Measurements from ENCODE around the gene TMEM89.
A peak's percentile ranks its signal among the peaks of the same experiment; 100 is the strongest.

Gene TMEM89

GRCh38 chr3:48662145-48662752 is 40.7 kb upstream of the TMEM89 start:
- Mint-ChIP-seq H3K9me3 (peaks cover 4% of the 10 kb centered on the region), H3K27ac (no peak overlapping the region), H3K27me3 (ENCODE audit: low read depth, poor library complexity) (no peaks in the 10 kb centered on the region), H3K4me3 (peak overlapping the region; percentile 98), H3K4me1 (peaks cover 18% of the 10 kb centered on the region), H3K36me3 (ENCODE audit: low read depth) (peaks cover 40% of the 10 kb centered on the region)
- TF ChIP-seq CTCF (IDR thresholded peaks at IDR 0.05): no peak
- no peak for DNase-seq

GRCh38 chr3:48661501-48662144 is 40.1 kb upstream of the TMEM89 start:
- no peak for TF ChIP-seq CTCF (IDR thresholded peaks at IDR 0.05)
- Mint-ChIP-seq H3K36me3 (ENCODE audit: low read depth) (peaks cover 37% of the 10 kb centered on the region), H3K9me3 (peaks cover 4% of the 10 kb centered on the region), H3K4me3 (peak overlapping the region; percentile 77), H3K27ac (no peak overlapping the region), H3K4me1 (peaks cover 18% of the 10 kb centered on the region), H3K27me3 (ENCODE audit: low read depth, poor library complexity) (no peaks in the 10 kb centered on the region)
- peak; percentile 94 for DNase-seq

GRCh38 chr3:48660800-48661400 is 39.3 kb upstream of the TMEM89 start:
- Mint-ChIP-seq H3K4me3 (no peak overlapping the region), H3K9me3 (peaks cover 4% of the 10 kb centered on the region), H3K27ac (no peak overlapping the region), H3K36me3 (ENCODE audit: low read depth) (peaks cover 30% of the 10 kb centered on the region), H3K27me3 (ENCODE audit: low read depth, poor library complexity) (no peaks in the 10 kb centered on the region), H3K4me1 (peaks cover 18% of the 10 kb centered on the region)
- no peak for TF ChIP-seq CTCF (IDR thresholded peaks at IDR 0.05)
- DNase-seq: no peak

GRCh38 chr3:48656841-48657281 is 35.3 kb upstream of the TMEM89 start:
- H3K9me3 Mint-ChIP-seq: peaks cover 4% of the 10 kb centered on the region
- H3K27ac Mint-ChIP-seq: no peak overlapping the region
- no peak for DNase-seq
- no peak overlapping the region for H3K4me3 Mint-ChIP-seq
- TF ChIP-seq CTCF (IDR thresholded peaks at IDR 0.05): no peak
- peaks cover 45% of the 10 kb centered on the region for H3K36me3 Mint-ChIP-seq (ENCODE audit: low read depth)
- H3K27me3 Mint-ChIP-seq (ENCODE audit: low read depth, poor library complexity): peaks cover 13% of the 10 kb centered on the region
- peaks cover 34% of the 10 kb centered on the region for H3K4me1 Mint-ChIP-seq

GRCh38 chr3:48656061-48656840 is 34.7 kb upstream of the TMEM89 start:
- H3K9me3 Mint-ChIP-seq: peaks cover 4% of the 10 kb centered on the region
- peaks cover 45% of the 10 kb centered on the region for H3K36me3 Mint-ChIP-seq (ENCODE audit: low read depth)
- peak; percentile 61 for TF ChIP-seq CTCF (IDR thresholded peaks at IDR 0.05)
- H3K4me3 Mint-ChIP-seq: peak overlapping the region; percentile 61
- peaks cover 13% of the 10 kb centered on the region for H3K27me3 Mint-ChIP-seq (ENCODE audit: low read depth, poor library complexity)
- peaks cover 34% of the 10 kb centered on the region for H3K4me1 Mint-ChIP-seq
- DNase-seq: peak; percentile 95
- H3K27ac Mint-ChIP-seq: no peak overlapping the region
